Erythroblast (primary cell): ENCODE measurements around the gene GOLGA6L10.
"Not testable (repeated sequence)": the region's sequence is repeated elsewhere in the genome, so short reads cannot be mapped to it uniquely, and the experiment has no call there.

Experiments used
- GATA1 ChIP-seq: IDR thresholded peaks from 2 replicates; pipeline ENCODE4 v1.6.1; 2011; ENCODE audit warnings: low read depth, mild to moderate bottlenecking, control low read depth, low read length, moderate library complexity
- POLR2A ChIP-seq: IDR thresholded peaks from 2 replicates; pipeline ENCODE4 v1.6.1; 2011; ENCODE audit warnings: mild to moderate bottlenecking, low read length

- TF ChIP-seq POLR2A, GATA1: not testable (repeated sequence)
Observed at GRCh38 chr15:82317516-82317915, 31.8 kb downstream of the GOLGA6L10 start.
